Gastrocnemius medialis (tissue), 4 donors: ENCODE measurements around the gene OSMR. TPM values are rescaled to one million over a fixed set of nuclear protein-coding genes. Genes with fewer than 3 reads are reported as not detected.

Source experiments
- ATAC-seq, 2 donors: fragments of 150-250 bp; one replicate each; pipeline ENCODE4 v1.9.1; 2016
- DNase-seq, 2 donors: peaks; one replicate each; pipeline ENCODE4 v3.0.0-alpha.2; 2019
- H3K27ac ChIP-seq, 4 donors: fragments of 200-600 bp; sonication (generic); 1 replicate in 1 of 4; 2 replicates in 3 of 4; pipeline ENCODE4 v1.5.1; 2016 to 2018; ENCODE audit warnings: mild to moderate bottlenecking in 2 of 4, moderate library complexity in 1 of 4
- H3K27me3 ChIP-seq, 3 donors: fragments of 200-600 bp; sonication (generic) in 2 of 3; 1 replicate in 1 of 3; 2 replicates in 2 of 3; pipeline versions ENCODE4 v1.5.1 to v1.6.0; 2016 to 2019; ENCODE audit warnings: mild to moderate bottlenecking in 1 of 3, moderate library complexity in 1 of 3
- H3K36me3 ChIP-seq, 2 donors: fragments of 200-600 bp; sonication (generic) in 1 of 2; one replicate each; pipeline ENCODE4 v1.5.1; 2017 to 2018
- H3K4me1 ChIP-seq, 2 donors: fragments of 200-600 bp; sonication (generic) in 1 of 2; one replicate each; pipeline ENCODE4 v1.5.1; 2016 to 2017; ENCODE audit warnings: mild to moderate bottlenecking in 2 of 2
- H3K4me3 ChIP-seq, 4 donors: fragments of 200-600 bp; sonication (generic) in 3 of 4; 1 replicate in 1 of 4; 2 replicates in 3 of 4; pipeline ENCODE4 v1.5.1; 2016 to 2019; ENCODE audit warnings: mild to moderate bottlenecking in 2 of 4
- H3K9me3 ChIP-seq, 3 donors: fragments of 200-600 bp; sonication (generic) in 2 of 3; 1 replicate in 1 of 3; 2 replicates in 2 of 3; pipeline ENCODE4 v1.5.1; 2016 to 2019
- POLR2A ChIP-seq, 2 donors: fragments of 450-650 bp; IDR thresholded peaks; one replicate each; pipeline ENCODE4 v1.6.1; 2017; ENCODE audit warnings: antibody characterized with exemption in 2 of 2, mild to moderate bottlenecking in 2 of 2, moderate library complexity in 2 of 2
- in situ Hi-C, 4 donors: fragments of 200-750 bp; cut with MboI; loops; one replicate each; pipeline versions ENCODE4 v1.15.0 to v1.8.0; 2017; ENCODE audit warnings: low sequenced_read_pairs in 4 of 4
- intact Hi-C: fragments of 100-400 bp; cut with DNase I; formaldehyde crosslinking; loops from one replicate; pipeline ENCODE4 v1.15.1; 2023; ENCODE audit warnings: low total_unique reads
- total RNA-seq, 4 donors: library from RNA; depleted of rRNA; stranded (reverse); fragments of >200 nt; gene quantifications; one replicate each; pipeline versions ENCODE4 v1.1.0 to v1.2.3, GENCODE V29; 2016
- TF ChIP-seq, protein P1 (sequence below), 5 experiments: fragments of 450-650 bp in 3 of 5; fragments of 200-600 bp in 2 of 5; sonication (generic) in 2 of 5; IDR thresholded peaks in 4 of 5; conservative IDR thresholded peaks in 1 of 5; 1 replicate in 4 of 5; 2 replicates in 1 of 5; pipeline ENCODE4 v1.5.1; 2016 to 2019; ENCODE audit warnings: antibody characterized with exemption in 5 of 5, mild to moderate bottlenecking in 3 of 5, moderate library complexity in 3 of 5

Gene OSMR
- total RNA-seq, 4 donors from 2014 or later = 4.9 to 12.4 (median 6.5) TPM

DNA sequence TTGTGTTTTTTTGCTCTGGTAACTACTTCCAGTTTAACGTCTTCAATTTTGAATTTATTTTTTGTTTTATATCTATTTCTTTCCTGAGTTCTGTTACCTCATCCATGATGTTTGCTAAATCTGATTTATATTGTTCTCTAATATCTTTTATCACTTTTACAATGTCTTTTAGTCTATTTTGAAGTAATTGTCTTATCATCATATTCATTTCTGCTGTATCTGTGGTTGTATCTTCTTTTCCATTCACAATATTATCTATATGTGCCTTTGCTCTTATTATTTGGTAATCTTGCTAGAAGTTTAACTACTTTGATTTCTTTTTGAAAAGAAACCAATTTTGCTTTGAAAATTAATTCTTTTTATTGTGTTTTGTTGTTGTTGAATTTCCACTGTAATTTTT is 43.6 kb downstream of the OSMR start:
- Histone ChIP-seq H3K27me3 (no peaks in the 10 kb centered on the region), H3K36me3 (no peaks in the 10 kb centered on the region), H3K27ac (no peak overlapping the region), H3K4me3 (no peak overlapping the region), H3K4me1 (no peaks in the 10 kb centered on the region), H3K9me3 (no peaks in the 10 kb centered on the region)
- no peak for DNase-seq
- TF ChIP-seq POLR2A (IDR thresholded peaks at IDR 0.05) = no peak
- TF ChIP-seq, protein P1, sequence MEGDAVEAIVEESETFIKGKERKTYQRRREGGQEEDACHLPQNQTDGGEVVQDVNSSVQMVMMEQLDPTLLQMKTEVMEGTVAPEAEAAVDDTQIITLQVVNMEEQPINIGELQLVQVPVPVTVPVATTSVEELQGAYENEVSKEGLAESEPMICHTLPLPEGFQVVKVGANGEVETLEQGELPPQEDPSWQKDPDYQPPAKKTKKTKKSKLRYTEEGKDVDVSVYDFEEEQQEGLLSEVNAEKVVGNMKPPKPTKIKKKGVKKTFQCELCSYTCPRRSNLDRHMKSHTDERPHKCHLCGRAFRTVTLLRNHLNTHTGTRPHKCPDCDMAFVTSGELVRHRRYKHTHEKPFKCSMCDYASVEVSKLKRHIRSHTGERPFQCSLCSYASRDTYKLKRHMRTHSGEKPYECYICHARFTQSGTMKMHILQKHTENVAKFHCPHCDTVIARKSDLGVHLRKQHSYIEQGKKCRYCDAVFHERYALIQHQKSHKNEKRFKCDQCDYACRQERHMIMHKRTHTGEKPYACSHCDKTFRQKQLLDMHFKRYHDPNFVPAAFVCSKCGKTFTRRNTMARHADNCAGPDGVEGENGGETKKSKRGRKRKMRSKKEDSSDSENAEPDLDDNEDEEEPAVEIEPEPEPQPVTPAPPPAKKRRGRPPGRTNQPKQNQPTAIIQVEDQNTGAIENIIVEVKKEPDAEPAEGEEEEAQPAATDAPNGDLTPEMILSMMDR (IDR thresholded peaks at IDR 0.05 in 4 of 5, conservative IDR thresholded peaks at IDR 0.05 in 1 of 5) = no peak
- intact Hi-C loops = loop anchor here (1.0 kb wide), 1 partner anchor 22 kb away; no protein-coding TSS in a partner anchor
- in situ Hi-C loops = no loop called here
- ATAC-seq = no peak

DNA sequence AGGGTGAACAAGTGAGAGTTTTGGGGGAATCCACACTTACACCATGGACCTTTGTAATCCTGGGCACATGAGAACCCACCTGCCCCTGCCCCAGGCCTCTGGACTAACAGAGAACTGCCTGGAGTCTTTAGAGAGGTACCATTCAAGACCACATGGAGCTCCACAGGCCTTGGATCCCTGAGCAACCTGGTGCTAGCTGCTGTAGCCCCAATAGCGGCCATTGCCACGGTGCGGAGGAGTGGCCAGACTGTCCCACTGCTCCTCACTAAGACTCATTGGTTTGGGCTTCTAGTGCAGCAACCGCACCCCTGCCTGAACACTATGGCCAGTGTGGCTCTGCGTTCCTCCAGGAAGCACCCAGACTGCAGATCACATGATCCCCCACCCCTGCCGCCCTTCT is 45.8 kb downstream of the OSMR start:
- in situ Hi-C loops = no loop called here

DNA sequence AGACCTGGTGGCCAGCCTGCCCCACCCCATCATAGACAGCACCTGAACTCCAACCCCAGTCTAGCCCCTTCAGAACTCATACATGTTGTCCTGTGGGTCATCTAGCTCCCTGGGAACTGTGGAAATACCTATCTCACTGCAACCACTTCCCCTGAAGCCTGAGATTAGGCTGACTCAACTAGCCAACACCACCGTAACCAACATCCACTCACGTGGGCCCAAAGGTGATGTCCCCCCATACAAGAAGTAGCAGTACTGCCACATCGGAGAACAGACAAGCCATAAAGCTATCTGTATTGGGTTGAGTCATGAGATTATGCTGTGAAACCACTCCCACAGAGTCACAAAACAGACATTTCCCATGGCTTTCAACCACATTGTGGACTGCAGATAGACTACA is 46.6 kb downstream of the OSMR start:
- Histone ChIP-seq H3K36me3 (no peaks in the 10 kb centered on the region), H3K4me1 (no peaks in the 10 kb centered on the region), H3K27me3 (no peaks in the 10 kb centered on the region), H3K4me3 (no peak overlapping the region), H3K9me3 (peaks cover 0 to 7% (median 4%) of the 10 kb centered on the region in 3 donors), H3K27ac (no peak overlapping the region)
- in situ Hi-C loops (no loop called here), intact Hi-C loops (no loop called here)
- DNase-seq (no peak), ATAC-seq (no peak)
- TF ChIP-seq POLR2A (IDR thresholded peaks at IDR 0.05) = no peak
- TF ChIP-seq, protein P1 (IDR thresholded peaks at IDR 0.05 in 4 of 5, conservative IDR thresholded peaks at IDR 0.05 in 1 of 5) = no peak

More for the DNA sequence above, 45.8 kb downstream of the OSMR start:
- no peak overlapping the region for H3K4me3 ChIP-seq
- no peaks in the 10 kb centered on the region for H3K36me3 ChIP-seq
- intact Hi-C loops = no loop called here
- H3K27ac ChIP-seq = no peak overlapping the region
- DNase-seq (no peak), ATAC-seq (no peak)
- no peaks in the 10 kb centered on the region for H3K27me3 ChIP-seq
- peaks cover 0 to 7% (median 4%) of the 10 kb centered on the region in 3 donors for H3K9me3 ChIP-seq
- no peaks in the 10 kb centered on the region for H3K4me1 ChIP-seq
- TF ChIP-seq, protein P1 (IDR thresholded peaks at IDR 0.05 in 4 of 5, conservative IDR thresholded peaks at IDR 0.05 in 1 of 5) = no peak
- TF ChIP-seq POLR2A (IDR thresholded peaks at IDR 0.05) = no peak

DNA sequence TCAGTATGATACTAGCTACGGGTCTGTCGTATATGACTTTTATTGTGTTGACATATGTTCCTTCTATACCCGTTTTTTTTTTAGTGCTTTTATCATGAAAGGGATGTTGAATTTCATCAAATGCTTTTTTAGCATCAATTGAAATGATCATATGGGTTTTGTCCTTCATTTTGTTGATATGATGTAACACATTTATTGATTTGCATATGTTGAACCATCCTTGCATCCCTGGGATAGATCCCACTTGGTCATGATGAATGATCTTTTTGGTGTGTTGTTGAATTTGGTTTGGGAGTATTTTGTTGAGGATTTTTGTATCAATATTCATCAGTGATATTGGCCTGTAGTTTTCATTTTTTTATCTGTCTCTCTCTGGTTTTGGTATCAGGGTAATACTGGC is 50.9 kb downstream of the OSMR start:
- DNase-seq (no peak), ATAC-seq (no peak)
- H3K27ac ChIP-seq = no peak overlapping the region
- in situ Hi-C loops = no loop called here
- no peak overlapping the region for H3K4me3 ChIP-seq
- no peaks in the 10 kb centered on the region for H3K36me3 ChIP-seq
- H3K9me3 ChIP-seq = peaks cover 0 to 7% (median 4%) of the 10 kb centered on the region in 3 donors
- H3K27me3 ChIP-seq = no peaks in the 10 kb centered on the region
- intact Hi-C loops = no loop called here
- no peaks in the 10 kb centered on the region for H3K4me1 ChIP-seq
- TF ChIP-seq, protein P1 (IDR thresholded peaks at IDR 0.05 in 4 of 5, conservative IDR thresholded peaks at IDR 0.05 in 1 of 5) = no peak
- no peak for TF ChIP-seq POLR2A (IDR thresholded peaks at IDR 0.05)

DNA sequence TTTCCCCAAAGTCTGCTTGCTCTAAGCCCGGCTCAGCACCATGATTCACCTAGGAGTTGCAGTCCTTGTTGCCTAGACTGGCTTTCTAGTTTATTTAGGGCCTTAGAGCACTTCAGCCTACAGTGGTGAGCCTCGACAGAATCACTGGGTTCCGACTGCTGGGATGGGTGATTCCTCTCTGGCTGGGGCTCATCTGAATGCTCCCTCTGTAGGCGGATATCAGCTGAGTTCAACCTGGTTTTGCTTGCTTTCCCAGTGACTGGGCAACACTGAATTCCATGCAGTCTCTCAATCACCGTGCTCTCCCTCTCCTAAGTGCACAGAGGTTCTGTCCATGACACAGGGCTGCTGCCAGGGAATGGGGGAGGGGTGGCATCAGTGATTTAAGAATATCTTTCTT is 54.1 kb downstream of the OSMR start:
- in situ Hi-C loops = no loop called here
- TF ChIP-seq, protein P1 (IDR thresholded peaks at IDR 0.05 in 4 of 5, conservative IDR thresholded peaks at IDR 0.05 in 1 of 5) = no peak
- no peak for TF ChIP-seq POLR2A (IDR thresholded peaks at IDR 0.05)
- Histone ChIP-seq H3K4me1 (no peaks in the 10 kb centered on the region), H3K9me3 (peaks cover 0 to 5% (median 4%) of the 10 kb centered on the region in 3 donors), H3K27ac (no peak overlapping the region), H3K4me3 (no peak overlapping the region), H3K27me3 (no peaks in the 10 kb centered on the region), H3K36me3 (peaks cover 0 to 12% of the 10 kb centered on the region in 2 donors)
- intact Hi-C loops = no loop called here
- no peak for ATAC-seq
- DNase-seq = no peak
